H1 (cell line): Measurements from ENCODE around the gene CDC123. TPM values are rescaled to one million over a fixed set of nuclear protein-coding genes. Genes with fewer than 3 reads are reported as not detected.

Experiments
- CTCF ChIA-PET: fragments of 300-600 bp; sonication (Branson Sonifier 250); formaldehyde crosslinking; loops from one replicate; lab custom pipeline; 2021; ENCODE audit not compliant: partially characterized antibody; lab: Charles Lee
- POLR2A ChIA-PET: fragments of 300-600 bp; sonication (Branson Sonifier 250); formaldehyde crosslinking; loops from one replicate; lab custom pipeline; 2021; ENCODE audit warnings: inconsistent platforms; ENCODE audit not compliant: partially characterized antibody; lab: Charles Lee
- DNase-seq, 2 experiments: peaks; one replicate each; pipeline versions ENCODE4 v3.0.0 to v3.0.0-alpha.2; 2010 to 2022; ENCODE audit warnings: low spot score in 2 of 2, low read depth in 1 of 2, mixed read lengths in 1 of 2
- FAIRE-seq: peaks from 2 replicates; lab custom pipeline; 2011; peaks lifted over from hg19 to GRCh38; lab: Jason Lieb, UNC
- H2AFZ ChIP-seq: 2 replicates; pipeline ENCODE4 v1.8.1; 2012; ENCODE audit warnings: low read length, inconsistent platforms
- H2AK5ac ChIP-seq: 2 replicates; pipeline ENCODE4 v1.6.1; 2013; ENCODE audit warnings: low read depth, low read length
- H2BK120ac ChIP-seq: replicated peaks from 2 replicates; pipeline ENCODE3; 2013; ENCODE audit warnings: low read depth, low read length, inconsistent platforms
- H2BK12ac ChIP-seq: 2 replicates; pipeline ENCODE4 v1.6.1; 2013; ENCODE audit warnings: low read depth, low read length
- H2BK15ac ChIP-seq: 2 replicates; pipeline ENCODE4 v1.6.1; 2013; ENCODE audit warnings: low read length
- H2BK20ac ChIP-seq: 2 replicates; pipeline ENCODE4 v1.6.1; 2013; ENCODE audit warnings: low read length
- H2BK5ac ChIP-seq: 2 replicates; pipeline ENCODE4 v1.6.1; 2013; ENCODE audit warnings: low read depth, low read length
- H3K14ac ChIP-seq: 2 replicates; pipeline ENCODE4 v1.6.1; 2013; ENCODE audit warnings: inconsistent platforms; ENCODE audit not compliant: insufficient read length
- H3K18ac ChIP-seq: 2 replicates; pipeline ENCODE4 v1.6.1; 2013; ENCODE audit warnings: low read length; ENCODE audit errors: extremely low read depth
- H3K23ac ChIP-seq: 2 replicates; pipeline ENCODE4 v1.6.1; 2013; ENCODE audit warnings: inconsistent platforms; ENCODE audit not compliant: insufficient read length
- H3K23me2 ChIP-seq: 2 replicates; pipeline ENCODE4 v1.6.1; 2013; ENCODE audit warnings: low read depth, low read length
- H3K27ac ChIP-seq: 2 replicates; pipeline ENCODE4 v1.6.1; 2011; ENCODE audit warnings: low read depth, low read length, inconsistent platforms
- H3K27me3 ChIP-seq, 4 experiments: replicated peaks in 1 of 4; 1 replicate in 1 of 4; 2 replicates in 3 of 4; pipeline versions ENCODE4 v1.6.1 to v1.8.1; 2011 to 2013; ENCODE audit warnings: low read length in 3 of 4, mild to moderate bottlenecking in 3 of 4, inconsistent platforms in 2 of 4, mixed read lengths in 2 of 4, moderate library complexity in 1 of 4; ENCODE audit not compliant: control insufficient read depth in 3 of 4, insufficient read depth in 3 of 4; ENCODE audit errors: extremely low read depth in 1 of 4
- H3K36me3 ChIP-seq, 4 experiments: 2 replicates each; pipeline versions ENCODE4 v1.6.1 to v1.8.1; 2011 to 2013; ENCODE audit warnings: mild to moderate bottlenecking in 4 of 4, low read length in 3 of 4, moderate library complexity in 2 of 4, control low read depth in 1 of 4, inconsistent platforms in 1 of 4; ENCODE audit not compliant: insufficient read depth in 4 of 4, control insufficient read depth in 2 of 4
- H3K4ac ChIP-seq: replicated peaks from 2 replicates; pipeline ENCODE3; 2013; ENCODE audit warnings: low read length, low read depth, mixed read lengths, inconsistent platforms; ENCODE audit not compliant: insufficient read length
- H3K4me1 ChIP-seq, 4 experiments: replicated peaks in 1 of 4; 1 replicate in 1 of 4; 2 replicates in 3 of 4; pipeline versions ENCODE4 v1.6.1 to v1.8.1; 2011 to 2013; ENCODE audit warnings: low read length in 3 of 4, inconsistent platforms in 2 of 4, mixed read lengths in 1 of 4; ENCODE audit not compliant: insufficient read depth in 4 of 4, control insufficient read depth in 3 of 4
- H3K4me2 ChIP-seq, 2 experiments: 2 replicates each; pipeline versions ENCODE4 v1.6.1 to v1.8.1; 2011 to 2013; ENCODE audit warnings: low read depth in 2 of 2, low read length in 2 of 2, control low read depth in 1 of 2, inconsistent platforms in 1 of 2, mild to moderate bottlenecking in 1 of 2; ENCODE audit not compliant: insufficient read depth in 1 of 2
- H3K4me3 ChIP-seq, 4 experiments: fragments of 200-600, 300-600 bp in 1 of 4; sonication (generic), shearing (Covaris generic), sonication (Bioruptor Twin) in 1 of 4; 2 replicates each; pipeline versions ENCODE4 v1.5.1 to v1.8.1; 2011 to 2016; ENCODE audit warnings: low read length in 4 of 4, low read depth in 3 of 4, control low read depth in 2 of 4, inconsistent platforms in 2 of 4, mild to moderate bottlenecking in 2 of 4, mixed read lengths in 1 of 4, moderate library complexity in 1 of 4; ENCODE audit not compliant: insufficient read depth in 2 of 4; ENCODE audit errors: extremely low read depth in 1 of 4
- H3K56ac ChIP-seq: replicated peaks from 2 replicates; pipeline ENCODE3; 2013; ENCODE audit warnings: low read depth, mild to moderate bottlenecking, mixed read lengths, low read length, inconsistent platforms; ENCODE audit not compliant: insufficient read length
- H3K79me1 ChIP-seq: 2 replicates; pipeline ENCODE4 v1.6.1; 2013; ENCODE audit warnings: low read depth, low read length, control low read depth
- H3K79me2 ChIP-seq, 2 experiments: 2 replicates each; pipeline versions ENCODE4 v1.6.1 to v1.8.1; 2012 to 2013; ENCODE audit warnings: low read length in 2 of 2, mild to moderate bottlenecking in 2 of 2, inconsistent platforms in 1 of 2; ENCODE audit not compliant: insufficient read depth in 2 of 2, control insufficient read depth in 1 of 2
- H3K9ac ChIP-seq, 4 experiments: replicated peaks in 1 of 4; 1 replicate in 1 of 4; 2 replicates in 3 of 4; pipeline versions ENCODE4 v1.6.1 to v1.8.1; 2011 to 2013; ENCODE audit warnings: low read depth in 3 of 4, low read length in 3 of 4, control low read depth in 2 of 4, mild to moderate bottlenecking in 2 of 4, moderate library complexity in 2 of 4, inconsistent platforms in 1 of 4; ENCODE audit errors: extremely low read depth in 1 of 4
- H3K9me3 ChIP-seq, 2 experiments: 2 replicates each; pipeline versions ENCODE4 v1.6.1 to v1.8.1; 2012 to 2013; ENCODE audit warnings: mild to moderate bottlenecking in 2 of 2, moderate library complexity in 2 of 2, control low read depth in 1 of 2, inconsistent platforms in 1 of 2, low read depth in 1 of 2, low read length in 1 of 2, mixed read lengths in 1 of 2; ENCODE audit not compliant: insufficient read depth in 2 of 2
- H4K20me1 ChIP-seq, 2 experiments: replicated peaks in 1 of 2; 2 replicates each; pipeline versions ENCODE3 to v1.8.1; 2011 to 2013; ENCODE audit warnings: inconsistent platforms in 2 of 2, low read length in 2 of 2, mild to moderate bottlenecking in 1 of 2; ENCODE audit not compliant: insufficient read depth in 2 of 2, control insufficient read depth in 1 of 2
- H4K5ac ChIP-seq: 2 replicates; pipeline ENCODE4 v1.6.1; 2013; ENCODE audit warnings: low read length, low read depth, mixed read lengths, inconsistent platforms; ENCODE audit not compliant: insufficient read length
- H4K8ac ChIP-seq: 2 replicates; pipeline ENCODE4 v1.8.0; 2013; ENCODE audit warnings: mild to moderate bottlenecking, moderate library complexity, low read length, inconsistent platforms; ENCODE audit not compliant: insufficient read depth; ENCODE audit errors: extremely low read depth
- H4K91ac ChIP-seq: replicated peaks from 2 replicates; pipeline ENCODE3; 2013; ENCODE audit warnings: low read length, mixed read lengths, inconsistent platforms; ENCODE audit not compliant: insufficient read length
- ASH2L ChIP-seq: fragments of 200-600, 300-600 bp; sonication (generic); IDR thresholded peaks from one replicate; pipeline ENCODE4 v1.7.1; 2017; ENCODE audit warnings: low read length
- BACH1 ChIP-seq: IDR thresholded peaks from 2 replicates; pipeline ENCODE4 v1.6.1; 2012; ENCODE audit warnings: low read length, improper control_type of control experiment
- CHD1 ChIP-seq: IDR thresholded peaks from 2 replicates; pipeline ENCODE4 v1.6.1; 2012; ENCODE audit warnings: low read depth, low read length, improper control_type of control experiment
- CTBP2 ChIP-seq: IDR thresholded peaks from 2 replicates; pipeline ENCODE4 v1.7.0; 2011; ENCODE audit warnings: borderline replicate concordance, mild to moderate bottlenecking, moderate library complexity, mixed read lengths, low read length; ENCODE audit not compliant: insufficient read depth, insufficient read length
- CTCF ChIP-seq, 3 experiments: IDR thresholded peaks; 1 replicate in 2 of 3; 2 replicates in 1 of 3; pipeline versions ENCODE4 v1.5.1 to v1.6.1; 2011; ENCODE audit warnings: low read length in 3 of 3, mild to moderate bottlenecking in 3 of 3, inconsistent platforms in 2 of 3, low read depth in 1 of 3, moderate library complexity in 1 of 3; ENCODE audit not compliant: insufficient read depth in 1 of 3; ENCODE audit errors: control extremely low read depth in 1 of 3
- EP300 ChIP-seq, 2 experiments: IDR thresholded peaks; 1 replicate in 1 of 2; 2 replicates in 1 of 2; pipeline ENCODE4 v1.6.1; 2011 to 2012; ENCODE audit warnings: low read depth in 2 of 2, low read length in 2 of 2, mild to moderate bottlenecking in 2 of 2, borderline replicate concordance in 1 of 2, inconsistent platforms in 1 of 2, moderate library complexity in 1 of 2
- KDM5A ChIP-seq: fragments of 200-600 bp; IDR thresholded peaks from 2 replicates; pipeline ENCODE4 v1.7.1; 2012; ENCODE audit warnings: mild to moderate bottlenecking, low read length, inconsistent platforms, mixed read lengths
- PHF8 ChIP-seq: fragments of 200-600 bp; sonication (generic); conservative IDR thresholded peaks from 2 replicates; pipeline ENCODE4 v1.7.1; 2012; ENCODE audit warnings: low read depth, mild to moderate bottlenecking, inconsistent platforms, low read length, moderate library complexity
- RAD21 ChIP-seq, 2 experiments: IDR thresholded peaks in 1 of 2; conservative IDR thresholded peaks in 1 of 2; 2 replicates each; pipeline ENCODE4 v1.6.1; 2011; ENCODE audit warnings: low read depth in 2 of 2, low read length in 2 of 2, improper control_type of control experiment in 1 of 2, inconsistent platforms in 1 of 2, mild to moderate bottlenecking in 1 of 2, moderate library complexity in 1 of 2
- RFX5 ChIP-seq: IDR thresholded peaks from 2 replicates; pipeline ENCODE4 v1.6.1; 2011; ENCODE audit warnings: low read depth, low read length, improper control_type of control experiment, borderline replicate concordance
- SP2 ChIP-seq: IDR thresholded peaks from 2 replicates; pipeline ENCODE4 v1.6.1; 2012; ENCODE audit warnings: mild to moderate bottlenecking, low read length, inconsistent platforms
- WGBS, 2 experiments: shearing (Covaris generic) in 1 of 2; methylation state at CpG; one replicate each; pipeline versions ENCODE4 v1.1.6 to v1.1.7; 2013 to 2015; ENCODE audit warnings: low lambda C conversion rate in 2 of 2, mixed read lengths in 2 of 2, inconsistent platforms in 1 of 2, low coverage in 1 of 2, missing lambda C conversion rate in 1 of 2; ENCODE audit not compliant: insufficient replicate concordance in 2 of 2, insufficient coverage in 1 of 2, insufficient read length in 1 of 2; ENCODE audit errors: extremely low coverage in 1 of 2, missing lambda C conversion rate in 1 of 2; 5-methylcytosine and 5-hydroxymethylcytosine counted together
- polyA plus RNA-seq, 7 experiments: library from polyadenylated mRNA; depleted of rRNA in 3 of 7; stranded (reverse) in 5 of 7; unstranded in 2 of 7; fragments of >200 nt in 5 of 7; fragments of 200-250 nt in 2 of 7; gene quantifications; 1 replicate in 5 of 7; 2 replicates in 1 of 7; 4 replicates in 1 of 7; pipeline versions ENCODE4 v1.2.1 to v1.2.3, GENCODE V29; 2011 to 2013; ENCODE audit warnings: missing spikeins in 2 of 7, mixed read lengths in 2 of 7
- total RNA-seq: library from RNA; stranded (reverse); fragmentation: NEBNext Ultra II Directional; extraction: Animal tissue kit (Norgen Biotek cat#: 25700); gene quantifications from 2 replicates; pipeline ENCODE4 v1.2.1, GENCODE V29; 2021

CDC123 gene
- total and polyA plus RNA-seq, 2 of the 8 experiments (the other 6 are each of a cell fraction or from before 2014, with no cell fraction given) = 115 to 202 TPM

DNA sequence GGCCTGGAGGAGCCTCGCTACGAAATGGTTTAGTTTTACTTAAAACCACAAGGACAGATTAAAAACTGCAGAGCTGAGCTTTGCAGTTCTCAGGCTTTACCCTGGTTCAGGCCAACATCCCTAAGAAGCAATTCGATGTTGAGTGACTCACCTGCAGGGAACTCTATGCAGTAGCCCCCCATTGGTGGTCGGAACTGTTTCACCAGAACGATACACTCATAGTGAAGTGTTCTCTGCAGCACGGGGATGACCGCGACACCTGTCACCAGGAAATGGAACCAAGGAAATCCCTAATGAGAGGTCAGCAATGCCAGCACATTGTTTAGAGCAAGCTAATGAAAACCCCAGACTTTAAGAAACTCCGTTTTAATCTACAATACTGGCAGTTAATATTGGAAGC lies 18.3 kb upstream of the CDC123 start:
- H2BK20ac ChIP-seq = no peak overlapping the region
- ChIA-PET POLR2A (interaction anchor here (1.3 kb wide), 1 partner anchor 12 kb away, joined by 3 read pairs; no protein-coding TSS in a partner anchor), CTCF (interaction anchor here (0.6 kb wide), 1 partner anchor 425 kb away, joined by 3 read pairs; no protein-coding TSS in a partner anchor)
- no peak overlapping the region for H3K4me3 ChIP-seq
- FAIRE-seq = no peak
- H3K9me3 ChIP-seq = no peaks in the 10 kb centered on the region
- peaks cover 5 to 47% (median 27%) of the 10 kb centered on the region in 4 experiments; a peak in 7 of 8 replicates for H3K36me3 ChIP-seq
- no peak overlapping the region for H2BK12ac ChIP-seq
- H3K79me1 ChIP-seq = no peaks in the 10 kb centered on the region
- no peak overlapping the region for H4K91ac ChIP-seq
- no peak overlapping the region for H3K27ac ChIP-seq
- no peak overlapping the region for H3K4ac ChIP-seq
- no peak overlapping the region for H2BK5ac ChIP-seq
- H2BK15ac ChIP-seq = no peak overlapping the region
- H3K14ac ChIP-seq = no peak overlapping the region
- H3K56ac ChIP-seq = no peak overlapping the region
- no peak overlapping the region for H3K4me2 ChIP-seq
- H3K27me3 ChIP-seq = no peaks in the 10 kb centered on the region
- no peak overlapping the region for H2AFZ ChIP-seq
- no peak overlapping the region for H4K5ac ChIP-seq
- WGBS, 2 experiments = 90% methylated on average over 9 of the region's 9 CpGs; no CpG with 5 or more reads in 1 of the 2 experiments
- H2AK5ac ChIP-seq = no peak overlapping the region
- no peak overlapping the region for H3K18ac ChIP-seq
- H3K23ac ChIP-seq = no peak overlapping the region
- H4K8ac ChIP-seq = no peak overlapping the region
- 0 out of 4 replicates have a peak, but pooled peaks cover 0 to 3% of the 10 kb centered on the region in 2 experiments for H3K79me2 ChIP-seq
- peaks cover 3 to 17% (median 11%) of the 10 kb centered on the region in 4 experiments; a peak in 5 of 7 replicates for H3K4me1 ChIP-seq
- H4K20me1 ChIP-seq = no peaks in the 10 kb centered on the region
- H3K23me2 ChIP-seq = no peaks in the 10 kb centered on the region
- DNase-seq = no peak
- no peak overlapping the region for H3K9ac ChIP-seq
- H2BK120ac ChIP-seq = no peak overlapping the region
- TF ChIP-seq PHF8 (no peak), CTBP2 (no peak), KDM5A (no peak), CTCF (IDR thresholded peaks at IDR 0.05; ENCODE audit: control extremely low read depth in 1 of 3, insufficient read depth in 1 of 3, low read depth in 1 of 3, low read length in 3 of 3) (no peak), SP2 (no peak), RAD21 (IDR thresholded peaks at IDR 0.05 in 1 of 2, conservative IDR thresholded peaks at IDR 0.05 in 1 of 2; ENCODE audit: low read depth in 2 of 2, low read length in 2 of 2) (no peak), CHD1 (no peak), EP300 (IDR thresholded peaks at IDR 0.05; ENCODE audit: borderline replicate concordance in 1 of 2, low read depth in 2 of 2, low read length in 2 of 2) (no peak), ASH2L (no peak), RFX5 (no peak), BACH1 (no peak)
